Activated CD4-positive, alpha-beta T cell treated with anti-CD3 and anti-CD28 coated beads, Interleukin-2, amount 50 U/mL, for 16 hours (primary cell): ENCODE data around the gene EDRF1.
"Not testable (repeated sequence)": the region's sequence is repeated elsewhere in the genome, so short reads cannot be mapped to it uniquely, and the experiment has no call there.

Source experiments
- DNase-seq: peaks from one replicate; pipeline ENCODE4 v3.0.0-alpha.2; 2020

EDRF1 gene

GRCh38 chr10:125719173-125720001, at the start of gene EDRF1:
Gene EDRF1, plus strand, starts transcription at chr10:125719709. Its CDS starts 99 bp downstream, at chr10:125719808.
- DNase-seq, result peak; percentile 99

GRCh38 chr10:125672884-125673283, 46.6 kb upstream of the EDRF1 start:
- DNase-seq, result no peak

GRCh38 chr10:125679436-125679835, 40.1 kb upstream of the EDRF1 start:
- DNase-seq, result no peak

GRCh38 chr10:125683063-125683462, 36.4 kb upstream of the EDRF1 start, which contains the start of gene TEX36:
Gene TEX36, minus strand, starts transcription at chr10:125683163. Its CDS starts 174 bp downstream, at chr10:125682989.
- no peak for DNase-seq

GRCh38 chr10:125683821-125684220, 35.7 kb upstream of the EDRF1 start:
- no peak for DNase-seq

GRCh38 chr10:125684581-125684980, 34.9 kb upstream of the EDRF1 start:
- no peak for DNase-seq

GRCh38 chr10:125687507-125688185, 31.9 kb upstream of the EDRF1 start:
- no peak for DNase-seq

GRCh38 chr10:125689955-125690569, 29.4 kb upstream of the EDRF1 start:
- DNase-seq, result no peak

GRCh38 chr10:125691160-125691981, 28.1 kb upstream of the EDRF1 start:
- DNase-seq, result no peak

- no peak for DNase-seq
These were observed 27.3 kb upstream of the EDRF1 start for GRCh38 chr10:125692196-125692595.

GRCh38 chr10:125692601-125693523, 26.6 kb upstream of the EDRF1 start:
- DNase-seq, result no peak

- DNase-seq, result no peak
These were observed 26.0 kb upstream of the EDRF1 start for GRCh38 chr10:125693524-125693847.

- DNase-seq, result no peak
These were observed 24.6 kb upstream of the EDRF1 start for GRCh38 chr10:125694883-125695282.

GRCh38 chr10:125696884-125697283, 22.6 kb upstream of the EDRF1 start:
- not testable (repeated sequence) for DNase-seq

GRCh38 chr10:125698481-125698998, 21.0 kb upstream of the EDRF1 start:
- DNase-seq, result no peak

GRCh38 chr10:125699562-125700143, 19.9 kb upstream of the EDRF1 start:
- DNase-seq, result no peak

- DNase-seq, result no peak
These were observed 19.1 kb upstream of the EDRF1 start for GRCh38 chr10:125700355-125700911.

GRCh38 chr10:125707541-125708468, 11.7 kb upstream of the EDRF1 start:
- no peak for DNase-seq

GRCh38 chr10:125708971-125709503, 10.5 kb upstream of the EDRF1 start:
- no peak for DNase-seq
